AG09309 (cell line): ENCODE measurements around the gene GPC3.
A peak's percentile ranks its signal among the peaks of the same experiment; 100 is the strongest.
"Not testable (repeated sequence)": the region's sequence is repeated elsewhere in the genome, so short reads cannot be mapped to it uniquely, and the experiment has no call there.

Experiments used
- DNase-seq: peaks from one replicate; pipeline ENCODE4 v3.0.0-alpha.2; 2010; ENCODE audit warnings: low read depth
- H3K4me3 ChIP-seq: 2 replicates; pipeline ENCODE4 v1.5.1; 2011; ENCODE audit warnings: mild to moderate bottlenecking, low read depth, low read length, moderate library complexity; ENCODE audit not compliant: control insufficient read depth
- TF ChIP-seq, protein P1 (sequence below): IDR thresholded peaks from 2 replicates; pipeline ENCODE4 v1.5.1; 2011; ENCODE audit warnings: mild to moderate bottlenecking, low read depth, low read length, inconsistent platforms; ENCODE audit not compliant: insufficient read depth, control insufficient read depth; ENCODE audit errors: missing control alignments

GPC3 gene

GRCh38 chrX:133786382-133786781, 199.0 kb downstream of the GPC3 start:
- H3K4me3 ChIP-seq, result no peak overlapping the region
- no peak for DNase-seq
- TF ChIP-seq, protein P1, sequence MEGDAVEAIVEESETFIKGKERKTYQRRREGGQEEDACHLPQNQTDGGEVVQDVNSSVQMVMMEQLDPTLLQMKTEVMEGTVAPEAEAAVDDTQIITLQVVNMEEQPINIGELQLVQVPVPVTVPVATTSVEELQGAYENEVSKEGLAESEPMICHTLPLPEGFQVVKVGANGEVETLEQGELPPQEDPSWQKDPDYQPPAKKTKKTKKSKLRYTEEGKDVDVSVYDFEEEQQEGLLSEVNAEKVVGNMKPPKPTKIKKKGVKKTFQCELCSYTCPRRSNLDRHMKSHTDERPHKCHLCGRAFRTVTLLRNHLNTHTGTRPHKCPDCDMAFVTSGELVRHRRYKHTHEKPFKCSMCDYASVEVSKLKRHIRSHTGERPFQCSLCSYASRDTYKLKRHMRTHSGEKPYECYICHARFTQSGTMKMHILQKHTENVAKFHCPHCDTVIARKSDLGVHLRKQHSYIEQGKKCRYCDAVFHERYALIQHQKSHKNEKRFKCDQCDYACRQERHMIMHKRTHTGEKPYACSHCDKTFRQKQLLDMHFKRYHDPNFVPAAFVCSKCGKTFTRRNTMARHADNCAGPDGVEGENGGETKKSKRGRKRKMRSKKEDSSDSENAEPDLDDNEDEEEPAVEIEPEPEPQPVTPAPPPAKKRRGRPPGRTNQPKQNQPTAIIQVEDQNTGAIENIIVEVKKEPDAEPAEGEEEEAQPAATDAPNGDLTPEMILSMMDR, result no peak

GRCh38 chrX:133783274-133783673, 202.1 kb downstream of the GPC3 start:
- TF ChIP-seq, protein P1, result no peak
- H3K4me3 ChIP-seq, result no peak overlapping the region

GRCh38 chrX:133781174-133781573, 204.2 kb downstream of the GPC3 start:
- H3K4me3 ChIP-seq, result no peak overlapping the region
- DNase-seq, result no peak
- TF ChIP-seq, protein P1, result no peak

More at GRCh38 chrX:133783274-133783673, 202.1 kb downstream of the GPC3 start:
- no peak for DNase-seq

GRCh38 chrX:133776072-133776471, 209.3 kb downstream of the GPC3 start:
- no peak overlapping the region for H3K4me3 ChIP-seq
- TF ChIP-seq, protein P1, result peak; percentile 48
- no peak for DNase-seq

GRCh38 chrX:133774807-133775206, 210.6 kb downstream of the GPC3 start:
- no peak for DNase-seq
- H3K4me3 ChIP-seq, result no peak overlapping the region
- TF ChIP-seq, protein P1, result no peak

DNA sequence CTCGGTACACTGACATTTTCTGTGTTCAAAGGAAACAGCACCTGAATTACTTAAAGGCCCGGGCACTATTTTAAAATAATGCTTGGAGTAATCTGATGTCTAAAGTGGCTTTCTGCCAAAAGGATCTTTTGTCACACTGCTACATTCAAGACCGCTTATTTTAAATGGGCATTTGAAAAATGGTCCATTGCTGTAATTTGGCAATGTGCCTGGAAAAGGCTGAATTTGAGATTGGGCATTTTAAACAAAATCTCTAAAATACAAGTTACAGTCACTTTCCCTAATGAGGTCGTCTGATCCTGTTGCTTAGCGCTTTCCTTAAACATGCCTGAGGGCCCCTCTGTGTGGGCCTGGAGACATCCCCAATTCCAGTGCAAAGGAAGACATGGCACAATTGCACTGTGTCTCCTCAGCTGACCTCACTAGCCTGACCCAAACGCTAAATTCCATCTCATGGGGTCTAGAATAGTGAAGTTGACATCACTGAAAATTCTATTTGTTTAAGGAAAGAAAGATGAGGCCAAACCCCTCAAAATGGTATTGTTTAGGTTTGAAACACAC, 214.2 kb downstream of the GPC3 start:
- TF ChIP-seq, protein P1, result no peak
- H3K4me3 ChIP-seq, result no peak overlapping the region
- no peak for DNase-seq

- not testable (repeated sequence) for H3K4me3 ChIP-seq, DNase-seq
Observed at GRCh38 chrX:133762976-133763548, 222.3 kb downstream of the GPC3 start.
